D721Med (cell line): ENCODE results near the gene SELENOT.
"Not testable (repeated sequence)": the region's sequence is repeated elsewhere in the genome, so short reads cannot be mapped to it uniquely, and the experiment has no call there.

Experiments
- DNase-seq: peaks from one replicate; pipeline ENCODE4 v3.0.0; 2011; ENCODE audit warnings: low spot score; ENCODE audit not compliant: insufficient read length
- FAIRE-seq: peaks from 2 replicates; lab custom pipeline; 2011; peaks lifted over from hg19 to GRCh38; lab: Jason Lieb, UNC
- TF ChIP-seq, protein P1 (sequence below): IDR thresholded peaks from 2 replicates; pipeline ENCODE4 v1.5.1; 2012; ENCODE audit warnings: mild to moderate bottlenecking, control low read depth; ENCODE audit not compliant: insufficient read depth; ENCODE audit errors: missing control alignments

The SELENOT gene

DNA sequence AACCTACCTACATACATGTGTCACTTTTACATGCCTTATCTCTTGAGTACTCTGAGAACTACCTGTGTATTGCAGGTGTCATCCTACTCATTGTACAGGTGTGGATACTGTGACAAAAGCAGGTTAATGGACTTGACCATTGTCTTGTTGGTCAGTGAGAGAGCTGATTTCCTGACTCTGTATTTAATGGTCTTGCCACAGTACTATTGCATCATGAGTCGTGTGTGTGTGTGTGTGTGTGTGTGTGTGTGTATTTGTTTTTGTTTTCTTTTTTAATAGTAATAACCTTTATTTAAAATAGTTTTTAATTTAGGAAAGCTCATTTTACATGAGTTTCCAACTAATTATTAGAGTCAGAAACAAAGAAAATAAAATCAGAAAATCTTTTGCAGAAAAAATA is 7.7 kb downstream of the SELENOT start:
- no peak for FAIRE-seq
- TF ChIP-seq, protein P1, sequence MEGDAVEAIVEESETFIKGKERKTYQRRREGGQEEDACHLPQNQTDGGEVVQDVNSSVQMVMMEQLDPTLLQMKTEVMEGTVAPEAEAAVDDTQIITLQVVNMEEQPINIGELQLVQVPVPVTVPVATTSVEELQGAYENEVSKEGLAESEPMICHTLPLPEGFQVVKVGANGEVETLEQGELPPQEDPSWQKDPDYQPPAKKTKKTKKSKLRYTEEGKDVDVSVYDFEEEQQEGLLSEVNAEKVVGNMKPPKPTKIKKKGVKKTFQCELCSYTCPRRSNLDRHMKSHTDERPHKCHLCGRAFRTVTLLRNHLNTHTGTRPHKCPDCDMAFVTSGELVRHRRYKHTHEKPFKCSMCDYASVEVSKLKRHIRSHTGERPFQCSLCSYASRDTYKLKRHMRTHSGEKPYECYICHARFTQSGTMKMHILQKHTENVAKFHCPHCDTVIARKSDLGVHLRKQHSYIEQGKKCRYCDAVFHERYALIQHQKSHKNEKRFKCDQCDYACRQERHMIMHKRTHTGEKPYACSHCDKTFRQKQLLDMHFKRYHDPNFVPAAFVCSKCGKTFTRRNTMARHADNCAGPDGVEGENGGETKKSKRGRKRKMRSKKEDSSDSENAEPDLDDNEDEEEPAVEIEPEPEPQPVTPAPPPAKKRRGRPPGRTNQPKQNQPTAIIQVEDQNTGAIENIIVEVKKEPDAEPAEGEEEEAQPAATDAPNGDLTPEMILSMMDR: no peak
- DNase-seq: no peak

DNA sequence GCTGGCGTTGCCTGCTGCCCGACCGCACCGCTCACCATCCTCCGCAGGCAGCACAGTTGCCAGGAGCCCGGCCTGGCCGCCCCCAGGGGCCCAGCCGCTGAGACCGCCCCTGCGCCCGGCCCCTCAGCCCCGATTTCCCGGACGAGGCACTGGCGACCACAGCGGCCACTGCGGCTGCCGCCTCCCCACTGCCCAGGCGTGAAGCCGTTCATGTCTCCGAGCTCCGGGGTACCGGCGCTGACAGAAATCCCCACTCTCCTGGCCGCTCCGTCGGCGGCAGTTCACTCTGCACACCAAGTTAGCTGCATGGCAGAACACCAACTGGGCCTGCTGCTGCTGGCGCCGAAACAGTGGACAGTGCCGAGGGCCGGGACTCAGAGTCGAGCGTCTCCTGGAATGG is 8.5 kb downstream of the SELENOT start:
- TF ChIP-seq, protein P1: no peak
- no peak for DNase-seq
- no peak for FAIRE-seq

DNA sequence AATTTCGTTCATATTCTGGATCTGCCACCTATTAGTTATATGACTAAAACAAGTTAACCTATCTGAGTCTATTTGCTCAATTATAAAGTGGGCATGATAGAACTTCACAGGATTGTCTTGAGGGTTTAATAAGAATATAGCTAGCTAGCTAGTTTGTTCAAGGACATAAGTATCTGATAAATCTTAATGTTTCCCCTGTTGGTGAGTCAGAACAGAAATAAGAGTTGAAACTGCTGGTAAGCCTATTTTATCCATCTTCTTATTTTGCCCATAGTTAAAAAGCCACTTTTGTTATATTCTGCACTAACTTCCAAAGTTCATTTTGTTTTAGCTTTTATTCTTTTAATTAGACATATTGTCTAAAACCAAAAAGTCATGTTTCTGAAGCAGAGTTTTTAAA is 9.4 kb downstream of the SELENOT start:
- DNase-seq (no peak), FAIRE-seq (no peak)
- TF ChIP-seq, protein P1: no peak

DNA sequence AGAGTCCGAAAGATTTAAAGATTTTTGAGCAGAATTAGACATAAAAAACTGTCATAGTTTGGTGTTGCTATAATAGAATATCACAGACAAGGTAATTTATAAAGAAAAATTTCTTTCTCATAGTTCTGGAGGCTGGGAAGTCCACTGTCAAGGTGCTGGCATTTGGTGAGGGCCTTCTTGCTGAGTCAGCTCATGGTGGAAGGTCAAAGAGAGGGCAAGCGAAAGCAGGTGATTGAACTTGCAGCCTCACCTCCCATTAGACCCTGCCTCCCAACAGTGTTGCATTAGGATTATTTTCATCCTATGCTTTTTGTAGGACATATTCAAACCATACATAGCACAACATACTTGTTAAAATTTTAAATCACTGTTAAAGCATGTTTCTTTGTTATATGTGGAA is 9.9 kb downstream of the SELENOT start:
- FAIRE-seq: no peak
- no peak for DNase-seq
- TF ChIP-seq, protein P1: no peak

DNA sequence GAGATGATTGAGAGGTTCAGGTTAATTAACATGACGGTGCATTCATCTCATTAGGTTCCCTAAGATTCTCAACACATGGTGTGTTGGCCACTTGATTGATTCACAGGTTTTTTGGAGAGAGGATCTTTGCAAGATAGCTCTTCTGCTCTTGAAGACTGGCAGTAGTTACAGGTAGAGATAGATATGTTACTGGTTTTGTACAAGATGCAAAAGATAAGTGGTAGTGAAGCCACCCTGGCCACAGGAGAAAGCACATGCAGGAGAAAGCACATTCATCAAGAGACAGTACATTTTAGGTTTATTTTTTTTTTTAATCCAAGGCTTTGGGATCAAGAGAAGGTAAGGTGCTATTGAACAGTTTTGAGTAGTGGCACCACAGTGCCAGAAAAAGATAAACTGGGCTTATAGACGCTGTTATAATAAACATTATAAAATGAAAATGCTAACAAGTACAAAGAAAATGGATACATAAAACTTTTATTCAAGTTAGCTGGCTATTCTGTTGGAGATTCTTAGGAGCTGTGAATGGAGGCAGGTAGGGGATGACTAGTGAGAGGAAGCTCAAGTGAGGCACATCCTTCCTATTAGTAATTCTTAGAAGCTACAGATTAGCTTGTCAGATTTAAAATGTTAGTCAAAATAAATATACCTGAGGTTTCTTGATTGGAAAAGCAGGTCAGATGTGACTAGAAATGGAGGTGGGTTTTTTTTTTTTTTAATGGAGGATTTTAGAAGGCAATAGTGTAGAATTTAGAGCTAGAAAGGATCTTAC is 10.8 kb downstream of the SELENOT start:
- TF ChIP-seq, protein P1: no peak
- FAIRE-seq: no peak
- no peak for DNase-seq

DNA sequence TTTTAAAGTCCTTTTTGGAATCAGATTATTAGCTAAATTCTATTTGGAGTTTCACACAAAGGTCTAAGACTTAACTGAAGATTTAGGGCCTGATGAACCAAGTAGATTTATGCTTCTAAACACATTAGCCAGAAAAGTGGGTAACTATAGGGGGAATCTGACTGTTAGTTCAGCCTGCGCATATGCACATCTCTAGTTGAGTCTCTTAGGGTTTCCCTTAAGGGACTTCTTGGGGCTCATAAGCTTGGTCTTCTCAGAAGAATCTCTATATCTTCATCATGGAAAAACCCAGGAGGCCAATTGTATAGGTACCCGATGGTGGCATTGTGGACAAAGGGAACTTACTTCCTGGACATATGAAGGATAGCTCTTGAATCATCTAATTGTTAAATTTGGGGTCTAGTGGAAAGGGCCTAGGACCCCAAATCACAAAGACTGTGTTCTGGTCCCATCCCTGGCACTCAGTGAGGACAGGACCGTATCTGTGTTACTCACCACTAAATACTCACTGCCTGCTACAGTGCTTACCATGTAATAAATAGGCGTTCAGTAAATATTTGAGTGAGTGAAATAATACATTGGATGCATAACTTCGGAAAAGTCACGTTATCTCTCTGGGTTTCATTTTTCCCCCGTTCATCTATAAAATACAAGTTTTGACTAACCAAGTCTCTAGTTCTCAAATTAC is 17.0 kb downstream of the SELENOT start:
- TF ChIP-seq, protein P1: no peak
- FAIRE-seq: no peak
- no peak for DNase-seq

DNA sequence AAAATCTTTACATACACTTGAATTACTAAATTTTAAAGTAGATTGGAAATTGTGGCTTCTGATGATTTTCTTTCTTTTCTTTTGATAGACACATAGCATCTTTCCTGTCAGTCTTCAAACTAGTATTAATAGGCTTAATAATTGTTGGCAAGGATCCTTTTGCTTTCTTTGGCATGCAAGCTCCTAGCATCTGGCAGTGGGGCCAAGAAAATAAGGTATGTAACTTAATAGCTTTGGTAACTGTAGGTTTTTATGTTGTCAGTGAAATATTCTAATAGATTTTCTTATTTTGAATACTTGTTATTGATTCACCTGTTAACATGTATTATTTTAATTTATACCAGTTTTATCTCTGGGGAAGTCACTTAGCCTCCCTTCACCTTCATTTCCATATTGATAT is 19.8 kb downstream of the SELENOT start:
- not testable (repeated sequence) for FAIRE-seq, DNase-seq
